ENCODE data around the gene DENND4C. TPM values are rescaled to one million over a fixed set of nuclear protein-coding genes. Genes with fewer than 3 reads are reported as not detected.
"Not testable (repeated sequence)": the region's sequence is repeated elsewhere in the genome, so short reads cannot be mapped to it uniquely, and the experiment has no call there.

DENND4C gene
- total RNA-seq, 2 experiments from 2014 or later, result 8.7 to 9.0 TPM

DNA sequence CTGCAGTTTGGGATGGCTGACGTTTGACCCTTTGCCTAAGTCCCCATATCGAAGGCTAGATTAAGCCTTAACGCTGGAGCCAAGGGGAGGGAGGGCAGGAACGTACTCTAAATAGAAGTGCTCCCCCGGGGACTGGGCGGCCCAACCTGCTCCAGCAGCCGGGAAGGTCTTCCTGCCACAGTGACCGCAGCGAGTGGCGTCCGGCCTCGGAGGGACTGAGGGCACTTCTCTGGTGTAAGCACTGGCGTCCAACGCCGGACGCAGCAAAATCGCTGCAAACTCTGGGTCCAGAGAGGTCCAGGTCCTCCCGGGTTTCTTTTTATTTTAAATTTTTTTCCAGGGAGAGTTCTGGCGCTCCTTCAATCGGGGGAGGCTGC, 177.8 kb downstream of the DENND4C start:
- H3K4me3 Mint-ChIP-seq, result peak overlapping the region; percentile 87
- H3K36me3 Mint-ChIP-seq (ENCODE audit: low read depth), result peaks cover 2% of the 10 kb centered on the region
- H3K9me3 Mint-ChIP-seq, result peaks cover 4% of the 10 kb centered on the region
- CTCF ChIA-PET, result no interaction called here
- intact Hi-C loops (cut with micrococcal nuclease), result loop anchor here (1.0 to 10.0 kb wide), 8 partner anchors 28 to 1276 kb away; partner anchors contain the start of genes DENND4C, FOCAD, RPS6 and RRAGA
- peaks cover 14% of the 10 kb centered on the region for H3K4me1 Mint-ChIP-seq (ENCODE audit: low read depth)
- no peak overlapping the region for H3K27ac Mint-ChIP-seq
- no peaks in the 10 kb centered on the region for H3K27me3 Mint-ChIP-seq (ENCODE audit: low read depth)
- DNase-seq, result no peak

DNA sequence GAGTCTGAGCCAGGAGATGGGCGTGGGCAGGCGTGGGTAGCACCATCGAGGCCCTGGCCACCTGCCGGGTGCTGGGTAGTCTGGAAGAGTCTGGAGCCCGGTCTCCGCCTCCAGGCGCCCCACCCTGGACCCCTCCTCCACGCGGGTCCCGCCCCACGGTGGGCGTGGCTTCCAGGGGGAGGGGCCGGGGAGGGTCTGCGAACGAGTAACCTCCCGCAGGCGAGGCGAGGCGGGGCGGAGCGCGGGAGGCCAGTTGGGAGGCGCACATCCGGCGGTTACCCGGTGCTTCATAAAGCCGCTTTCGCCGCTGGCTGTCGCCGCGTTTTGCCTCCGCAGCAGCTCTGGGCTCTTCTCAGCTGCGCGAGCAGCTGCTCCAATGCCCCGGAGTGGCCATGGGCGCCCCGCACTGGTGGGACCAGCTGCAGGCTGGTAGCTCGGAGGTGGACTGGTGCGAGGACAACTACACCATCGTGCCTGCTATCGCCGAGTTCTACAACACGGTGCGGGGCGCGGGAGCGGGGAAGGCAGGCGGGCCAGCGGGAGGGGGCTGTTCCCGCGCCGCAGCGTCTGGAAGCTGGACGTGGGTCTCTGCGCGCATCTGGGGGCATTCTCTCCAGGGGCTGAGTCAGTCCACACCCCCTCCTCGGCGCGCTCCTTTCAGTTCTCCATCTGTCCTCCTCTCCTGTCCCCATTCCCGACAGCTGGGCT, 178.4 kb downstream of the DENND4C start, which contains the start of gene ACER2:
Gene ACER2 (plus strand): TSS at position 317 of the 708 bp plus-strand sequence. CDS start 76 bp downstream, at position 393.
- intact Hi-C loops (cut with micrococcal nuclease), result loop anchor here (1.0 to 10.0 kb wide), 8 partner anchors 29 to 1276 kb away; partner anchors contain the start of genes DENND4C, FOCAD, RPS6 and RRAGA
- H3K4me3 Mint-ChIP-seq, result peak within 1 kb of the TSS; percentile 87
- peaks cover 14% of the 10 kb centered on the region for H3K4me1 Mint-ChIP-seq (ENCODE audit: low read depth)
- peaks cover 1% of the 10 kb centered on the region for H3K9me3 Mint-ChIP-seq
- peak; percentile 94 for DNase-seq
- peaks cover 2% of the 10 kb centered on the region for H3K36me3 Mint-ChIP-seq (ENCODE audit: low read depth)
- H3K27ac Mint-ChIP-seq, result no peak within 1 kb of the TSS
- CTCF ChIA-PET, result interaction anchor here (1.0 kb wide), 1 partner anchor 56 kb away, joined by 6 read pairs; no protein-coding TSS in a partner anchor
- H3K27me3 Mint-ChIP-seq (ENCODE audit: low read depth), result no peaks in the 10 kb centered on the region

DNA sequence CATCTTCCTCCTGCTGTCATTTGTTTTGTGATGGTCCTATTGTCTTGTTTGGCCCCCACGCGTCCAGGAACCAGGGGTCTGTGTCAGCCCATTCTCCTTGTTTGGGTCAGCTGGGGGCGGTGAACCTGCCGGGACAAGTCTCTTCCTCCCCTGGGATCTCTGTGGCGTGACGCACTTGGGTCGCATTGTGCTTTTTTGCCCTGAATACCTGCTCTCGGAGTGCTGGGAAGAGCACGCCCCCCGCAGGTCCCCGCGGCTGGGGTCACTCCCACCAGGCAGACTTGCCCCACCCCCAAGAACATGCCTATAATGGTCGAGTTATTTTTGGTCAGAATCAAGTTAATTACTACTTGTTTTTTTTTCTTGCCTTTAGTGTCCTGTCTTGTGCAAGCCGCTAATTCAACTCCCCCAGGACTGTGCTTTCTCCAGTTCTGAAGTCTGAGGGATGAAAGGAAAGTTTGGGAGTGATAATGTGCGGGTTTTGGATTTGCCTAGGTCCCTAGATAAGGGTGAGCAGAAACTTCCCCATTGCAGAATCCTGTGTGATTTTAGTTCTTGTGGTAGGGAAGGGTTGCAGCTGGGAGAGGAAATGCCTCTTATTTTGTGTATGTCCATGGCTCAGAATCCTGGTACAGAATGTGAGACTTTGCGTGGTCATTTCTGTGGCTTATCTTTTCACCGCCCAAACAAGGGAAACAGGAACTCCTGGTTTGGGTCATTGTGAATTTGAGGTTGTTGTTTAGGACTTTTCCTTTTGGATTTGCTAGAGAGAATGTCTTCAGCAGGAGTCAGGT, 179.1 kb downstream of the DENND4C start:
- H3K27me3 Mint-ChIP-seq (ENCODE audit: low read depth), result no peaks in the 10 kb centered on the region
- no peaks in the 10 kb centered on the region for H3K9me3 Mint-ChIP-seq
- H3K27ac Mint-ChIP-seq, result no peak overlapping the region
- CTCF ChIA-PET, result interaction anchor here (1.0 to 1.5 kb wide), 2 partner anchors 44 to 56 kb away, joined by 3 to 6 read pairs; no protein-coding TSS in a partner anchor
- H3K4me1 Mint-ChIP-seq (ENCODE audit: low read depth), result peaks cover 14% of the 10 kb centered on the region
- intact Hi-C loops (cut with micrococcal nuclease), result loop anchor here (2.0 to 10.0 kb wide), 2 partner anchors 55 to 1275 kb away; partner anchors contain the start of gene FOCAD
- peak overlapping the region; percentile 87 for H3K4me3 Mint-ChIP-seq
- DNase-seq, result peak; percentile 20
- H3K36me3 Mint-ChIP-seq (ENCODE audit: low read depth), result peaks cover 2% of the 10 kb centered on the region

DNA sequence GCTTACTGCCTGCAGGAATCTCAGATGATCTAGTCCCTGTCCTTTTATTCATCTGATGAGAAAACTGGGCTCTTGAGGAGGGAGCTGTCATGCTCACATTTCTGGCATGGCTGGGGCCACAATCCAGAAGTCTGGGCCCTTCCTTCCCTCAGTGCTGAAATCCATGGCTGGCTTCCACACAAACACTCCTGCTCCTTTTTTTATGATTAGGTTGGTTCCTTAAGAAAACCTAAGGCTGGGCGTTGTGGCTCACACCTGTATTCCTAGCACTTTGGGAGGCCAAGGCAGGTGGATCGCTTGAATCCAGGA, 179.7 kb downstream of the DENND4C start:
- CTCF ChIA-PET, result interaction anchor here (1.2 to 1.5 kb wide), 2 partner anchors 44 to 55 kb away, joined by 3 read pairs; no protein-coding TSS in a partner anchor
- Mint-ChIP-seq H3K4me1 (ENCODE audit: low read depth) (peaks cover 14% of the 10 kb centered on the region), H3K27ac (no peak overlapping the region), H3K9me3 (no peaks in the 10 kb centered on the region), H3K36me3 (ENCODE audit: low read depth) (peaks cover 2% of the 10 kb centered on the region), H3K4me3 (peak overlapping the region; percentile 87), H3K27me3 (ENCODE audit: low read depth) (no peaks in the 10 kb centered on the region)
- no peak for DNase-seq
- intact Hi-C loops (cut with micrococcal nuclease), result no loop called here

DNA sequence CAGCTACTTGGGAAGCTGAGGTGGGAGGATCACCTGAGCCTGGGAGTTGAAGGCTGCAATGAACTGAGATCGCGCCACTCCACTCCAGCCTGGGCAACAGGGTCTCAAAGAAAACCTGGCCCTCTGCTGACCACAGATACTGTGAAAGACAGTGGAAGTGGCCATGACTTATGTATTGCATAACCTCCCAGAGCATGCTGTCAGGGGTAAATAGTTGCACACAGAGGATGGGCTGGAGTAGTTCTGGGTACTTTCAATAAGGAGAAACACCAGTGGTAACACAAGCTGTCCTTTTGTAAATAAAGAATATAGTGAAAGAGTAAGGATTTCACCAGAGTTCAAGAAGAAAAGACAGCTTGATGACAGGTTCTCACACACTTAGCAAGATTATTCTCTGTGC, 180.1 kb downstream of the DENND4C start:
- no peaks in the 10 kb centered on the region for H3K27me3 Mint-ChIP-seq (ENCODE audit: low read depth)
- CTCF ChIA-PET, result interaction anchor here (1.2 to 1.5 kb wide), 2 partner anchors 43 to 55 kb away, joined by 3 read pairs; no protein-coding TSS in a partner anchor
- intact Hi-C loops (cut with micrococcal nuclease), result no loop called here
- DNase-seq, result no peak
- H3K4me1 Mint-ChIP-seq (ENCODE audit: low read depth), result peaks cover 14% of the 10 kb centered on the region
- H3K27ac Mint-ChIP-seq, result no peak overlapping the region
- peaks cover 2% of the 10 kb centered on the region for H3K36me3 Mint-ChIP-seq (ENCODE audit: low read depth)
- H3K4me3 Mint-ChIP-seq, result no peak overlapping the region
- no peaks in the 10 kb centered on the region for H3K9me3 Mint-ChIP-seq

DNA sequence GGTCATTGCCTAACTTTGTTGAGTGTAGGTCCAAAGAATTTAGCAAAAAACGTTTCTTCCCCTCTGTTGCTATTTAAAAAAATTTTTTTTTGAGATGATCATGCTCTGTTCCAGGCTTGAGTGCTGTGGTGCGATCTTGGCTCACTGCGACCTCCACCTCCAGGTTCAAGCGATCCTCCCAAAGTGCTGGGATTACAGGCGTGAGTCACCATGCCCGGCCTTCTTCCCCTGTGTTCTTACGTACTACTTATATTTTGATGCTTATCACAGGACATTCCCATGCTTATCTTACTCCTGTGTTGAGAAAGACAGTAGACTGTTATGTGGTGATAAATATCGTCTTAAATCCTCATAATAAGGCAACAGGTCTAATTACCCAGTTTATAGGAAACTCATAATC, 180.8 kb downstream of the DENND4C start:
- Mint-ChIP-seq H3K27me3 (ENCODE audit: low read depth) (no peaks in the 10 kb centered on the region), H3K4me1 (ENCODE audit: low read depth) (peaks cover 14% of the 10 kb centered on the region), H3K36me3 (ENCODE audit: low read depth) (peaks cover 4% of the 10 kb centered on the region), H3K9me3 (no peaks in the 10 kb centered on the region), H3K27ac (no peak overlapping the region), H3K4me3 (no peak overlapping the region)
- CTCF ChIA-PET, result interaction anchor here (1.2 to 1.5 kb wide), 3 partner anchors 43 to 54 kb away, joined by 3 read pairs; no protein-coding TSS in a partner anchor
- intact Hi-C loops (cut with micrococcal nuclease), result no loop called here
- DNase-seq, result no peak

DNA sequence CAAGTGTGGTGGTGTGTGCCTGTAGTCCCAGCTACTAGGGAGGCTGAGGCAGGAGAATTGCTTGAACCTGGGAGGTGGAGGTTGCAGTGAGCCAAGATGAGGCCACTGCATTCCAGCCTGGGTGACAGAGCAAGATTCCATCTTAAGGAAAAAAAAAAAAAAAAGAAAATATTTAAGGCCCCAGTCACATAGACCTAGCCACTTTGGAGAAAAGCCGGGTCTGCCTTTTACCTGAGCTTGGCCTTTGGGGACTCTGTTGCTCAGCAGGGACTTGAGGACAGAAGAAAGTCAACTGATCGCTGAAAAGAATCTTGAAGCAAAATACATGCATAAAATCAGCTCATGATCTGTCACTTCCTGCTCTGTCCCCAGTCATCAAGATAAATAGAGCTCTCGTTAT, 183.0 kb downstream of the DENND4C start:
- peaks cover 11% of the 10 kb centered on the region for H3K36me3 Mint-ChIP-seq (ENCODE audit: low read depth)
- H3K4me3 Mint-ChIP-seq; H3K9me3 Mint-ChIP-seq; DNase-seq; intact Hi-C loops (cut with micrococcal nuclease); H3K27ac Mint-ChIP-seq; H3K27me3 Mint-ChIP-seq (ENCODE audit: low read depth): not testable (repeated sequence)
- peaks cover 12% of the 10 kb centered on the region for H3K4me1 Mint-ChIP-seq (ENCODE audit: low read depth)
- CTCF ChIA-PET, result interaction anchor here (0.9 kb wide), 1 partner anchor 28 kb away, joined by 4 read pairs; no protein-coding TSS in a partner anchor

DNA sequence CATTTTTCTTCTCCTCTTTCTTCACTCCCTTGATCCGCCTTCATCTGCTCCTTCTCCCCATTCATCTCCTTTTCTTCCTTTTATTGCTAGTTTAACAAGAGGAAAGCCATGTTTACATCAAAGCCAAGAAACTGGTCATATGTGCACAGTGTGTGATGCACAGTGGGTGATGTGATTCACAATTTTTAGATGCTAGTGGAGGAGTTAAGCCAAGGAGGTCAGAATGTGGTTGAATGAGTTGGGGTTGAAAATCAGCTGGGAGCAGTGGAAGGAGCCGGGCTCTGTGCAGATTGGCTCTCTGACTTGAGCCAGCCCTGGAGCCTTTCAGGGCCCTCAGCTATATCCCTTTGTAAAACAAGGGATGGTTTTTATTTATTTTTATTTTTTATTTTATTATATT, 185.7 kb downstream of the DENND4C start:
- H3K4me3 Mint-ChIP-seq, result no peak overlapping the region
- peaks cover 3% of the 10 kb centered on the region for H3K9me3 Mint-ChIP-seq
- no peak overlapping the region for H3K27ac Mint-ChIP-seq
- CTCF ChIA-PET, result no interaction called here
- no peaks in the 10 kb centered on the region for H3K27me3 Mint-ChIP-seq (ENCODE audit: low read depth)
- intact Hi-C loops (cut with micrococcal nuclease), result no loop called here
- H3K4me1 Mint-ChIP-seq (ENCODE audit: low read depth), result peaks cover 2% of the 10 kb centered on the region
- peaks cover 10% of the 10 kb centered on the region for H3K36me3 Mint-ChIP-seq (ENCODE audit: low read depth)
- no peak for DNase-seq

DNA sequence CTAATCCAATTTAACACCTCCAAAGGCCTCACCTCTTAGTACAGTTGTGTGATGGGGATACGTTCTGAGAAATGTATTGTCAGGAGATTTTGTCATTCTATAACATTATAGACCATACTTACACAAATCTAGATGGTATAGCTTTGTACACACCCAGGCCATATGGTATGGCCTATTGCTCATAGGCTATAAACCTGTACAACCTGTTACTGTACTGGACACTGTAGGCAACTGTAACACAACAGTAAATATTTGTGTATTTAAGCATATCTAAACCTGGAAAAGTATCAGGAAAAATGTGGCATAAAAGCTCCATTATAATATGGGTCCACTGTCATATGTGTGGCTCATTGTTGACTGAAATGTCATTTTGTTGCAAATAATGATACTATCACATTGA, 190.4 kb downstream of the DENND4C start:
- Mint-ChIP-seq H3K27ac (no peak overlapping the region), H3K4me3 (no peak overlapping the region), H3K36me3 (ENCODE audit: low read depth) (peaks cover 12% of the 10 kb centered on the region), H3K27me3 (ENCODE audit: low read depth) (no peaks in the 10 kb centered on the region), H3K9me3 (peaks cover 3% of the 10 kb centered on the region), H3K4me1 (ENCODE audit: low read depth) (no peaks in the 10 kb centered on the region)
- intact Hi-C loops (cut with micrococcal nuclease), result no loop called here
- no peak for DNase-seq
- CTCF ChIA-PET, result interaction anchor here (0.9 kb wide), 1 partner anchor 36 kb away, joined by 4 read pairs; no protein-coding TSS in a partner anchor

Other genes with a start within 250 kb of the DENND4C start
- not detected for gene SAXO1, start 197.5 kb upstream of the DENND4C start, total RNA-seq
- gene RRAGA, start 181.3 kb upstream of the DENND4C start, total RNA-seq, result 10 to 100 TPM; 21.6 to 22.3 TPM
- 10 to 100 TPM; 23.6 to 24.1 TPM for gene HAUS6, start 127.8 kb upstream of the DENND4C start, total RNA-seq
- gene PLIN2, start 103.2 kb upstream of the DENND4C start, total RNA-seq, result 10 to 100 TPM; 31.3 to 34.8 TPM
- gene RPS6, start 149.5 kb downstream of the DENND4C start, total RNA-seq, result 1,000 to 10,000 TPM; 4,224 to 4,246 TPM
- 1 to 10 TPM; 2.0 to 2.2 TPM for gene ACER2, start 178.3 kb downstream of the DENND4C start, total RNA-seq